Umbilical cord (tissue), 2 donors: ENCODE data around the gene MYO18A. TPM values are rescaled to one million over a fixed set of nuclear protein-coding genes. Genes with fewer than 3 reads are reported as not detected.
"Not testable (repeated sequence)": the region's sequence is repeated elsewhere in the genome, so short reads cannot be mapped to it uniquely, and the experiment has no call there.

Experiments
- DNase-seq: peaks from one replicate; pipeline ENCODE4 v3.0.0-alpha.2; 2015; ENCODE audit warnings: low spot score
- total RNA-seq: library from RNA; depleted of rRNA; stranded (reverse); fragments of >200 nt; gene quantifications from one replicate; pipeline ENCODE4 v1.2.3, GENCODE V29; 2014; ENCODE audit warnings: low replicate concordance; ENCODE audit not compliant: insufficient read depth

MYO18A gene
- total RNA-seq, 1 donor from 2014 or later = 41.9 TPM

DNA sequence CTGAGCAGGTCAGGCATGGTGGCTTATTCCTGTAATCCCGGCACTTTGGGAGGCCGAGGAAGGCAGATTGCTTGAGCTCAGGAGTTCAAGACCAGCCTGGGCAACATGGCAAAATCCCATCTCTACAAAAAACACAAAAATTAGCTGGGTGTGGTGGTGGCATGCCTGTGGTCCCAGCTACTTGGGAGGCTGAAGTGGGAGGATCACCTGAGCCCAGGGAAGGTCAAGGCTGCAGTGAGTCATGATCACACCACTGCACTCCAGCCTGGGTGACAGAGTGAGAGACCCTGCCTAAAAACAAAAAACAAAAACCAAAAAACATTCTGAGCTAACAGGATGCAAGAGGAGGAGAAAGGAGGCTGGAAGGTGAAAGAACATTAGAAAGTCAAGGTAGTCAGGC, 33.0 kb downstream of the MYO18A start:
- not testable (repeated sequence) for DNase-seq

DNA sequence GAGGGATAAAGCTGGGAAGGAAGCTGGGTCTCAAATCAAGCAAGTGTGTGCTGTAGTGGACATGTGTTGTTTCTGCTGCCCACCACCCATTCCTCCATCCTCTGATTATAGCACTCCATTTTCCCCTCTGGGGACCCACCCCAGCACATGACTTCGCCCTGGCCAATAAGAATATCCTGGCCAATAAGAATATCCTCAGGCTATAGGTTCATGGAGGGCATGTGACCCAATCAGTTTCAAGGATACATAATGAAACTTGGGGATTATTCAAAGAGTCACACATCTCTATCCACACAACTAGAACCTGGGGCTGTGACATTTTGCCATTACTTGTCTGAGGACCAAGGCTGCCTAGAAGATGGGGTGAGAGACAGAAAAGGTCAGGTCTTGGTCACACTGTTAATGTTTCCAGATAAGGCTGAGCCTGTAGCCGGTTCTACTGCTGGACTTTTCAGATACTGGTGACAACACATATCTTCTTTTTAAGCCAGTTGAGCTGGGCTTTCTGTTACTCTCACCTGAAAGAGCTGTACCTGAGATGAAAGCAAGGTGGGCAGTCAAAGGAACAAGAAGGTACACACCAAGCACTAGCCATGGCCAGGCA, 33.7 kb downstream of the MYO18A start:
- DNase-seq = no peak

DNA sequence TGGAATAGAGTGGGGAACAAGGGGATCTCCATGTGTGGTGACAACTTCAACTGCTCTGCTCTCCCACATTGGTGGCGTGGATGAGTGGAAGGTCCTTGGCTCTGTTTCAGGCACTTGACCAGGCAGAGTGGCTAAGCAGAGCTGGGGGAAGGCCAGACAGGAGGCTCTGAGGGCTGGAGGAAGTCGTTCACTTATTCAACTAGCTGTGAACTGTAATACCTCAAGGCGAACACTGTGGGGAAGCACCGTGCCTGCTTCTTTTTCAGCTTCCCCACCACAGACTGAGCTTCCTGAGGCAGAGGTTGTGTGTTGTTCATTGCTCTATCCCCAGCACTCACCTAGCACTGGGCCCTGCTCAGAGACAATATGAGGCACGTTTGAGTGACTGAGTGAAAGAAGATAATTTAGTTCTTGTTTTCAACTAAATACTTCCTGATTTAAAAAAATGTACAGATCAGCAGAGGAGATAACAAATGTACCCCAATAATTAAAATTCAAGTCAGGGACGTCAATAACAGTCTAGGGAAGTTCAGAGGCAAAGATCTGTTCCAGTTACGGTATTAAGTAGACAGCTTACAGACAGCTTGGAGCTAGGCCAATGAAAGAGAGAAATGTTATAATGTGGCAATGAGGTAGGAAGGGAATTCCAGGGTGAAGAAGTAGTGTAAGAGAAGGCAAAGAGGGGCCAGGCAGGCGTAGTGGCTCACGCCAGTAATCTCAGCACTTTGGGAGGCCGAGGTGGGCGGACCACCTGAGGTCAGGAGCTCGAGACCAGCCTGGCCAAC, 34.7 kb downstream of the MYO18A start:
- peak; percentile 79 for DNase-seq

- no peak for DNase-seq
These were observed 36.3 kb downstream of the MYO18A start for GRCh38 chr17:29143894-29144293.

DNA sequence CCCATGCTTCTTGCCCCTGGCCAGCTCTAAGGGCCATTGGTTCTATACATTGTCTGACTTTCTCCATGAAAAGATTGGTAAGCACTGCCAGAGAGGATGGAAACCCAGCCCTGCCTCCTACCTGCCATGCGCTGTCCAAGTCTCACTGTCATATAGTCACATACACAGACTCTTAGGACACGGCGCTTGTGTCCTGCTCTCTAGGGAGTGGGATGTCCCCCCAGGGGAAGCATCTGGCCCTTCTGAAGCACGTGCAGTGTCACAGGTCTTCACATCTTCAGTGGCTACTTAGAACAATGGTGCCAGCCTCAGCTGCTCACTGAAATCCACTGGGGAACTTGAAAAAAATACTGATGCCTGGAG, 38.7 kb downstream of the MYO18A start:
- no peak for DNase-seq

GRCh38 chr17:29140631-29141513, 39.3 kb downstream of the MYO18A start:
- peak; percentile 67 for DNase-seq

DNA sequence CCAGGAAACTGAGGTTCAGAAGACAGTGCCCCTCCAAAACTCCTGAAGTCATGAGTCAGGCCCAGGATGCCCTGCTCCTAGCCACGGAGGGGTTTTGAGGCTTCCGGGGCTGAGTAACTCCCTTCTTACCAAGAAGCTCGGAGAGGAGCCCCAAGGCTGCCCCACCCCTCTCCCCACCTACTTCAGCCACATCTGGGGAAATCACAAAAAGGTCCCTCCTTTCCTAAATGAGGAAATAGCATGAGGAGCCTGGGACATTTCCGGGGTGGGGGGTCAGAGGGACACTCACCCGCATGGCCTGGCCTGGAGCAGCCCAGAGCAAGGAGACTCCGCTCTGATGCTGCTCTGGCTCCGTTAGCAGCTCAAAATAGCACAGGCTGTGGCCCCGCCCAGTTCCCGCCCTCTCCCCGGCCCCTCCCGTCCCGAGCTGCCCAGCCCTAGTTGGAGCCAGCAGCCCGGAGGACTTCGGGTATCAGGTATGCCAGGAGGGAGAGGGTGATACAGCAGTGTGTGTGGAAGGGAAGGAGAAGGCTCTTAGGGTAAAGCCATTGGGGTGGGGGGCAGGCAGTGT, 40.1 kb downstream of the MYO18A start:
- peak; percentile 91 for DNase-seq

DNA sequence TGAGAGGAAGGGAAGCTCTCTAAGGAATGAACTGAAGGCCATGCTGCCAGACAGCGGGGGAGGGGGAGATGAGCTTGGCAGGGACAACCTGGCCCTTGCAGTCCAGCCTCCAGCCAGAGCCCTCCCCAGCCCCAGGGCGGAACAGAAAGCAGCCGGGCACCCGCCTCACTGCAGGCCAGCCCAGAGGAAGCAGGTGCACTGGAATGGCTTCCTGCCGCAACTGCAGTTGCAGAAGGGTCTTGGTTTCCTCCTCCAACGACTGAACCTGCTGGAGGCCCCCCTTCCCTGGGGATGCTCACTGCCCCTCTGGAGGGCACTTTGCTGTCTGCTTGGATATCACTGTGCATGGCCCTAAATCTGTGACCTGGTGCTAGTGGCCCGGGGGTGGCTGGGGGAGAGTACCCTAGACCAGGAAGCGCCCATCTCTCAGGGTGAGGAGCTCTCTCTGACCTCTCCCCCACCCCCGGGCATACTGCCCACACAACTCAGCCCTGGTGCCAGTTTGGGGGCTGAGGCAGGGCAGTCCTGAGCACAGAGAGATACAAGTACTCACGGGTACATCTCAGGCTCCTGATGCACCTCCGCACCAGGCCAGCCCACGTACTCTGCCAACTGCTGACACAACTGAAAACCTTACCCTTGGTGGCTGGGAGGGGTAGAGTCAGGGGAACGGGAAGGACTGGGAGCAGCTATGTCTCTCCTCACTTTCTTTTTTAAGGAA, 41.1 kb downstream of the MYO18A start:
- no peak for DNase-seq

- DNase-seq = no peak
These were observed 41.8 kb downstream of the MYO18A start for GRCh38 chr17:29138184-29138955.

DNA sequence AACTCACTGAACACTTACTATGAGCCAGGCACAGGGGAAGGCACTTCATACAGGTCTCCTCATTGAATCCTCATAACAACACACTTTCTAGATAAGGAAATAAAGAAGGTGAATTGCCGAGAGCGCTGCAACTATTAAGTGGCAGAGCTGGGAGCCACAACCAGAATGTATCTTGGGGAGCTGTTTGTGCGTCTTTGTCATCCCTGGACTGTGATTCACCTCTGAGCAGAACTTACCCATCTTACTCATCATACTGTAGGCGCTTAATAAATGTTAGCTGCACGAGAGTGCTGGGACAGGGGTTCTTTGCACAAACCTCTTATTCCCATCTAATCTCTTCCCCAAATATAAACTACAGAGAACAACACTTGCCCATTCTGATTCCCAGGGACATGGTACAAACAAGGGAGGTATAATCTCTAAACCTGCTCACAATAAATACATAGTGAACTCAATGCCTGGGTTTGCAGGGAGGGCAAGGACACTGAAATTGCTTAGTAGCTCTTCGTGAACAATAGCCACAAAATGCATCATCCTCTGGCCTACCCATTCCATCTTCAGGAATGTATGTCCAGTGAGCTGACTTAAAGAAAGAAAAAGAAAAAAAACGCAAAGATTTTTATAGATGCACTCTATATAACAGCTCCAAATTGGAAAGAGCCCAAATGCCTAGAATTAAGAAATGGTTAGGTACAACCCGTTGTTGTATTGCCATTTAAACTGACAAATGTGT, 43.0 kb downstream of the MYO18A start:
- no peak for DNase-seq

DNA sequence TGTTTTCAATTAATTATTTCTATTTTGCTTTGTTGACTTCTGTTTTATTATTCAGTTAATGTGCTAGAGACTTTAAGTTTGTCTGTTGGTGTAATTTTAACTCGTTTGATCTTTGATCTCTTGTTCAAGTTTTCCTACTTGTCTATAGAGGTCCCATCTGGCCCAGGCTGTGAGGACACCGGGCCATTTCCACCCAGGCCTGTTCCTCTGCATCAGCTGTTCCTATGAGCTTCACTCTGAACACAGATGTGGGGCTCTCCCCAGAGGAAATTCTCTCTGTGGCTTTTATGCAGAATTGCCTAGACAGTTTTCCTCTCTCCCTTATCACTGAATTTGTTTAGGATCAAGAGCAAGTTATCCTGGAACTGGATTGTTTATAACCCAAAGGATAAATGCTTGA, 44.7 kb downstream of the MYO18A start:
- DNase-seq = no peak

- peak; percentile 86 for DNase-seq
These were observed 47.0 kb downstream of the MYO18A start for GRCh38 chr17:29133121-29133713.

GRCh38 chr17:29131814-29132682, 48.1 kb downstream of the MYO18A start:
- peak; percentile 98 for DNase-seq

DNA sequence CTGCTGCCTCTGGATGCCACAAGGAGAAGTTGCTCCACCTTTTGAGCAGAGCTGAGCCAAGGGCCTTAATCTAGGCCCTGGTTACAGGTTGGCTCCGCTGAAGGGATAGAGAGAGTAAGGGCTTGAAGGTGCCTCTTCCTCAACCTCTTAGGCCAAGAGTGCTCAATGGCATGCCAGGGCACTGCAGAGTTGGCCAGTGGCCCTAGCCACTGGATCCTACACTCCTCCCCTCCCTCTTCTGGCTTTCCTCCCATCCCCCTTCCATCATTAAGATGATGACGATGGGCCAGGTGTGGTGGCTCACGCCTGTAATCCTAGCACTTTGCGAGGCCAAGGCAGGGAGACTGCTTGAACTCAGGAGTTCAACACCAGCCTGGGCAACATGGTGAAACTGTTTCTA, 50.5 kb downstream of the MYO18A start:
- DNase-seq = no peak

DNA sequence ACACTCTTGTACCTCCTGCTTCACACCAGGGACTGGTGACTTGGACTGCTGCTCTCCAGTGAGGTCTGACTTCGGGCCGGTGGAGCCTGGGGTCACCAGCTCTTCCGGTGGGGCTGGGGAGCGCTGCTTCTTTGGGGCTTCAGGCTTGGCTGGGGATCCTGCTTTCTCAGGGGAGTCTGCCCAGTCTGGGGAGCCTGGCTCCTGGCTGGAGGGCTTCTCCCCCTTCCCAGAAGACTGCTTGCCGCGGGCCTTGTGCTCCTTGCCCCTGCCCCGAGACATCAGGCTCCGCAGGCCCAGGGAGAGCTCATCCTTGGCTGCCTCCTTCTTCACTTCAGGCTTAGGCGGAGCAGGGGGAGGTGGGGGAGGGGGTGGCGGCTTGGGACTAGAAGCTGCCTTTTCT, 52.4 kb downstream of the MYO18A start:
- DNase-seq = no peak

- no peak for DNase-seq
These were observed 53.8 kb downstream of the MYO18A start for GRCh38 chr17:29126268-29126930.

- no peak for DNase-seq
These were observed 54.5 kb downstream of the MYO18A start for GRCh38 chr17:29125651-29126050.

- DNase-seq = no peak
These were observed 55.3 kb downstream of the MYO18A start for GRCh38 chr17:29124925-29125273.
